ENCODE measurements around the gene SHISAL1.
"Not testable (repeated sequence)": the region's sequence is repeated elsewhere in the genome, so short reads cannot be mapped to it uniquely, and the experiment has no call there.

Gene SHISAL1

DNA sequence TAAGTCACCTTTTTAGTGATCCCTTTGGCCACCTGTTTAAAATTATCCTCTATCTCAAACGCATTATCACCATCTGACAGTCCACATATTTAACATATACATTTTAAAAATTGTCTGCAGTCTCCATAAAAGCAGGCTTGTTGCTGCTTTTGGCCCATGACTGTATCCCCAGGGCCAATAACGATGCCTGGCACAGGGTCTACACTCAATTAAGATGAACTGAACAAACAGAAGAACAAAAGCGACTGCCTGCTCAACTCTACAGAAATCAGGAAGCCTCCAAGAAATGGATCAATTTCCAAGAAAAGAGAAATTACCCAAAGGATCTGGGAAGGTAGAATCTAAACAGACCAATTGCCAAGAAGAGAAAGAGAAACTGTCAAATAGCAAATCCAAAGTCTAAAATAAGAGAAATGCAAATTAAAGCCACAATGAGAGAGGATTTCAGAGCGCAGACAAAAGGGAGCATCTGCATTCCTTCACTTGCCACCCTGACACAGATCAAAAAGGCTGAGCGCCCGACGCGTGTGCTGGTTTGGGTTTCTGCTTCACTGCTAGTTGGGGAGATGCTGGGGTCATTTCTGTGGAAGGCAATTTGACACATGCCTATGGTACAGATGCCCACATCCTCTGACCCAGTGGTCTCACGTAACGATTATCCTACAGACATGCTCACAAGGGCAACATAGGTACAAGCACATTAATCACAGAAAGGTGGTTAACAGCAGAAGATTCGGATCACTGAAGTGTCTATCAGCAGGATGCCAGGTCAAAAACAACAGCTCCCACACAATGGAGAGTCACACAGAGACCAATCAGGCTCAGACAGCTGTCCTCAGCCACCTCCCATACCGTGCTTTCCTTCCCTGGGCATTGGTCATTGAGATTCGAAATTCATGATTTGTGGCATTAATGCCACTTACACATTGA lies 55.9 kb downstream of the SHISAL1 start:
- no peak for DNase-seq

DNA sequence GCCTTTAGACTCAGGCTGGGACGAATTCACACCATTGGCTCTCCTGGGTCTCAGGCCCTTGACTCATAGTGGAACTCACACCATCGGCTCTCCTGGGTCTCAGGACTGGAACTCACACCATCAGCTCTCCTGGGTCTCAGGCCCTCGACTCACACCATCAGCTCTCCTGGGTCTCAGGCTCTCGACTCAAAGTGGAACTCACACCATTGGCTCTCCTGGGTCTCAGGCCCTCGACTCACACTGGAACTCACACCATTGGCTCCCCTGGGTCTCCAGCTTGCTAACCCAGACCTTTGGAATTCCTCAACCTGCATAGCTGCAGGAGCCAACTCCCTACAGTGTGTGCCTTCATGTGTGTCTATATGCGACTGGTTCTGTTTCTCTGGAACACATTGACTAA lies 56.7 kb downstream of the SHISAL1 start:
- no peak for DNase-seq

DNA sequence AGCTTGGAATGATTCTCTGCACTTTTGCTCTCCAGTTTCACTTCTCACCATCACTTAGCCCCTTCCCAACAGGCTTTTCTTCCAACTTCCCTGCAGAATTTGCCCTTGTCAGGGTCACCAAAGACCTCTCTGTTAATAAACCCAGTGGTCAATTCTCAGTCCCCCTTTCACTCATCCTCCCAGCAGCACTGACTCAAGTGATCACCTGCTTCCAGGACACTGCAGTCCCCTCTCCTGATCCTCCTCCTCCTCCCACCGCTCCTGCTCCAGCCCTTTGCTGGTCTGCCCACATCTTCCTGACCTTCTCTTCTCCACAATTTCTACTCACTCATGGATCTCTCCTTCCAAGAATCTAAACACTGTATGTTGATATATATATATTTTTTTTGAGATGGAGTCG lies 57.9 kb downstream of the SHISAL1 start:
- DNase-seq: no peak

DNA sequence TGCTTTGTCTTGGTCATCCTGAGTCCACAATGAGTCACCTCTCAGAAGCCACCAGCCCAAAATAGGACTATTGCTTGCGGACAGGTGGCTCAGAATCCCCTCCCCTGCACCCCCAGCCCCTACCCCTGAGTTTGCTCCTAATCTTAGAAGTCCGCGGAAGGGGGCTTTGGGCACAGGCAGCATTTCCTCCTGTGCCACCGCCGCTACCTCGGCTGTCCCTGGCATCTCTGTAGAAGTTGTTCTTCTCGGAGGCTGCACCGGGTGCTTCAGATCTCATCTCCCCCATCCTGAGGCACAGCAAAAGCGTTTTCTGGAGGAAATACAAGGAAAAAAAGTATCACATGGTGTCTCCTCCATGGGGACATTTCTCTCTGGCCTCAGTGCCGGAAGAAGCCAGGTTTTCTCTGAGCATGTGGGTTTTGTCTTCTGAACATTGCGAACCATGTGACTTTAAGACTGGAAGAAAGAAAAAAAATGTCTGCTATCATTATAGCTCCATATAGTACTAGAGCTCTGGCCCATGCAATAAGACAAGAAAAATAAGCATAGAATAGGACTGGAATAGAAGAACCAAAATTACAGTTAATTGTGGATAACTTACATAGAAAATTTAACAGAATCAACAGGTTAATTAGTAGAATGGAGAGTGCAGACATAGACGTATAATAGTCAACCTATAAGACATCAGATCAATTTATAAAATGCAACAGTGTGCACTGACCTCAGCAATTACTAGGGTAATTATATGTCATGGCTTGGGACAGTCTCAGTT lies 63.2 kb downstream of the SHISAL1 start:
- no peak for DNase-seq

DNA sequence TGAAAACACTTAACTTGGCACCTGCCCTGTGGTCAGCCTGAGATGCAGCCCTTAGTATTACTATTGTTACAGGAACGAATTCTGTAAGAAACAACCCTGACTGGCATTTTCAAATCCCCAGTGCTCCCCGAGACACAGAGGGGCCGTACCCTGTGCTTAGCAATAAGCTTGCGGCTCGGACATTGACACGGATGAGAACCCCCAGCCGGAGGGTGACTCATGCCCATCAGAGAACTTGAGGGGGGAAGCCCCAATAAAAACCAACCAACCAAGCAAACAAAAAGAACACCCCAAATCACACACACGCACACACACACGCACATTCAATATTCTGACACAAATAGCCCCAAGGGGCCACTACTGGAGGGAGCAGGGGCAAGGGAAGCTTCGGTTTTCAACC lies 63.8 kb downstream of the SHISAL1 start:
- no peak for DNase-seq

DNA sequence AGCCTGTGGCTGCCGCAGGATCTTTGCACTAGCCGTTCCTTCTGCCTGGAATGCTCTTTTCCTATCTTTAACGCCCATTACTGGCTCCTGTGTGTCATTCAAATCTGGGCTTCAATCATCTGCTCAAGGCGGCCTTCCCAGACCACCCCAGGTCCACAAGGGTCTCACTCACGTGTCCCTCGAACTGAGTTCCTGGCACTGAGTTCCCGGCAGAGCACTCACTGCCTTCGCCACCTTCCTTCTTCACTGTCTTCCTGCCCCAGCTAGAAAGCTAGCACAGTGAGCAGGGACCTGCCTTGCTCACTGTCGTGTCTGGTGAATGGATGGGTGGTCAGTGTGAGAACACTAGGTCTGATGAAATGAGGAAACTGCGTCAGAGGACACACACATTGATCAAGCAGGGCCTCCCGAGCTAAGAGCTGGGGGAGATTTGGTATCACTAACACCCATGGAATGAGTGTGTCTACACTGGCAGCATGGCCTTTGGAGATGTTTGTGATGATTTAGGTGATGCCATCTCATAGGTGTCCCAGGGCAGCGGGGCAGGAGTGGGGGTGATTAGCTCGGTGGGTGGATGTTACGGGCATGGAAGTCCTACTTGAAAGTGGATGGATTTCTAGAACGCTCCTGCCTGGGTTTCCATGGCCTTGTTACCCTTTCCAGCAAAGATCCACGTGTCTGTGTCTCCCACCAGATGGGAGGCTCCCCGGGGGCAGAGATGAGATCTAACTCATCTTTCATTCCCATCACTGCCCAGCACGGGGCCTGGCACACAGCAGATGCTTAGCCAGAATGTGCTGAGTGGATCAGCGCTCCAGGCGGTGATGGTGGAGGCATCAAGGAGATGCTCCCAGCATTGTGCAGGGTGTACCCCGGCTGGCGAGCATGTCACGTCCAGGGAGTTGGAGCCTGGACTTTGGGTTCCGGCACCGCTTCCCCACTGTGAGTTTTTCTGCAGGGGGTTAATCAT lies 64.5 kb downstream of the SHISAL1 start:
- DNase-seq: no peak

DNA sequence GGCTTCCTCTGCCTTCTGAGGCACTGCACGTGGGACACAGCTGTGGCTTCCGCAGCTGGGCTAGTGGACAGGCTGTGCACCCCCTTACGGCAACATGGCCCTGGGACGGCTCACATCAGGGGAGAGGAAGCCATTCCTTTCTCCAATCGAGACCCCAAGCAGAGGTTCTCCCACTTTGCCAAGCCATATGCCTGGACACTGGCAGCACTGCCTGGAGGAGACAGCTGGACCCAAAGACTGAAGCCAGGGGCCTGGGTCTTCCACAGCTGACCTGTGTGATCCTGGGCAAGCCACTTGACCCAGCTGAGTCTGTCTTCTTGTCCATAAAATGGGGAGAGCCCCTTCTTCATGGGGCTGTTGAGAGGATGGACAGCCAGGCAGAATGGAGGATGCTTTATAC lies 65.4 kb downstream of the SHISAL1 start:
- no peak for DNase-seq

DNA sequence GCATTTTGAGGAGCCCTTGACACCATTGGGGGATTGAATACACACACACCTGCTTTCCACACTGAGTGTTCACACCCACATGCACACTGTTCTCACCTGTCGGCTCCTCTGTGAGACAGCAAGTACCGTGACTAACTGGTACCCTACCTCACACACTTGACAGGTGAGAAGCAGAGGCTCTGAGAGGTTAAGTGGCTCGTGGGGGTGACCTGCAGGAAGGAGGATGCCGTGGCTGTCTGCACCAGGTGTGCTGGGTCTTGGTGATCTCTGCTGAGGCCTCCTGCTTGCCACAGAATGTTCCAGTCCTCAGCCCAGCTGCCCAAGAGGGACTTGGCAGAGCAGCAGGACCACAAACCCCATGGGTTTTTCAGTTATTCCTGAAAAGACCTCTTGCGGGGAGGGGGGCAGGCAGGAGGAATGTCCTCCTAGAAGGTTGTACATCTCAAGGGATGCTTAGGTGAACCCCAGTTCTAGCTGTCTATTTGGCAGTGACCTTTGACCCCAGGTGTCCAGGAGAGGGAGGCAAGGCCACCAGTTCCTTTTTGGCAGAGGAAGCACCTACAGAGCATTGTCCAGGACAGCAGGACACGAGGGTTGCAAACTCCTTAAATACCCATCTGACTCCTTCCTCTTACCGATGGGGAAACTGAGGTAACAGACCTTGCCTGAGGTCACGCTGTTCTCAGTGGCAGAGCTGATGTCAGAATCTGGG lies 66.0 kb downstream of the SHISAL1 start:
- no peak for DNase-seq

DNA sequence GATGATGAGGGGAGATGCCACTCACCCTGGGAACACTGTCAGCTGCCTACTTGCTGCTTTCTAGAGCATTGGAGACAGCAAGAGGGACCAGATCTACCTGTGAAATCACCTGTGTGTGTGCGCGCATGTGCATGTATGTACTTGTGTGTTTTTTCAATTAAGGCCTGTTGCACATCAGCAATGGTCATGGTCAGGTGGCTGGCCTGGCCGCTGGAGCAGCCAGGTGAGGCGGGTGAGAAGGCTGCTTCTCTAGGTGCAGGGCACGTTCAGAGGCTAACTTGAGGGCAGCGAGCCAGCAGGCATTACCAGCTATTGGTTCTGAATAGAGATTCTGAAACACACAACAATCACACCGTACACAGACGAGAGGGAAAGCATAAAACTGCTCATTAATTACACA lies 66.9 kb downstream of the SHISAL1 start:
- DNase-seq: no peak

DNA sequence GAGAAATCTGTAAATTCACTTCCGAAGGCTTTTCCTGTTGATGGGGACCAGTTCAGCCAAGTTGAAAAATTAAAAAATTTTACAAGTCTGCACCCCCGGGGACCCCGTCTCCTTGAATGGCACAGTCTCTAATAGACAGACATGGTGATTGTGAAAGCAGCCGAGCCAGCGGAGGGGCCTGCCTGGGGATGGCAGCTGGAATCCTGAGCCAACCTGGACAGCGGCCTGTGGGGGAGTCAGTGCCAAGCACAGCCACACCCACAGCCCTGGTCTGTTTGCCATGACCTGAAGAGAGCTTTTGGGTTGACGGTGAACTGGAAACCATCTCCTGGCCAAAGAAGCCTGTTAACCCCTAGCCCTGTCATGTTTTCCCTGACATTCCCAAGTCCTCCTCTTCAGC lies 67.3 kb downstream of the SHISAL1 start:
- DNase-seq: no peak

DNA sequence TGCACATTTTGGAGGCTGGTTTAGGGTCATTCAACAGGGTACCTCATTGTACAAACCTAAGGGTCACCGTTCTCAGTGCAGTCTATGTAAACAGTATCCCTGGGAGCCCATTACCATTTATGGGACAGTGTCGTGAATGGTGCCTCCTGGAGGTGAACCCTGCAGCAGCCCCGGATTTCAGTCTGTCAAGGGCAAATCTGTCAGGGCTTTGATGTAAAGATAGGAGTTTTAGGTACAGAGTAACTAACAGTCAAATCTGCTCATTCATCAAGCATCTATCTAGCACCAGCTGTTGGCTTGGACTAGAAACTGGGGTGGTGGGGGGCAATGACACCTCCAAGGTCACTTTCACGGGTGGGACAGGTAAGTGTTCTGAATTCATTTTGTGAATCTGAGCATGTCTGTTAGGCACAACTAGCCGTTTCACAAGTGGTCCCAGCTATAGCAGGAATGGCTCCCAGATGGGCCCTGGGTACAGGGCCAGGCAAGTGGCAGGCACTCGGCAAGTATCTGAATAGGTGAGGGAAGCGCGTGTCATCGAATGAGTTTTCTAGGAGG lies 68.4 kb downstream of the SHISAL1 start:
- DNase-seq: no peak

DNA sequence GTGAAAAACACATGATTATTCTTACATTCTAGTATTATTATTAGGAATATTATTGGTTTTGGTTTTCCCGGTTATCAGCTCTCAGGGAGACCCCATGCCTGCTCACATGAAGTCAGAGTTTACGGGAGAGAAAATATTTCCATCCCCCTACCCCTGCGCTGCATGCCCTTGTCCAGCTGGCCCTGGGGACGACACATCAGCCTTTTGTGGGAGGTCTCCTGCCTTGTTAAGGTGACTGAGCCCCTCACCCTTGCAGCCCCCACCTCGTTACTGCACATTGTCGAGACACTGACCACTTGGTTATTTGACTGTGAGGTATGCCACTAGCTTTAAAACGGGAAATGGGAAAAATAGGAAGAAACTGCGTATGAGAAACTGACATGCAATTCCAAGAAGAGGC lies 69.0 kb downstream of the SHISAL1 start:
- DNase-seq: no peak

DNA sequence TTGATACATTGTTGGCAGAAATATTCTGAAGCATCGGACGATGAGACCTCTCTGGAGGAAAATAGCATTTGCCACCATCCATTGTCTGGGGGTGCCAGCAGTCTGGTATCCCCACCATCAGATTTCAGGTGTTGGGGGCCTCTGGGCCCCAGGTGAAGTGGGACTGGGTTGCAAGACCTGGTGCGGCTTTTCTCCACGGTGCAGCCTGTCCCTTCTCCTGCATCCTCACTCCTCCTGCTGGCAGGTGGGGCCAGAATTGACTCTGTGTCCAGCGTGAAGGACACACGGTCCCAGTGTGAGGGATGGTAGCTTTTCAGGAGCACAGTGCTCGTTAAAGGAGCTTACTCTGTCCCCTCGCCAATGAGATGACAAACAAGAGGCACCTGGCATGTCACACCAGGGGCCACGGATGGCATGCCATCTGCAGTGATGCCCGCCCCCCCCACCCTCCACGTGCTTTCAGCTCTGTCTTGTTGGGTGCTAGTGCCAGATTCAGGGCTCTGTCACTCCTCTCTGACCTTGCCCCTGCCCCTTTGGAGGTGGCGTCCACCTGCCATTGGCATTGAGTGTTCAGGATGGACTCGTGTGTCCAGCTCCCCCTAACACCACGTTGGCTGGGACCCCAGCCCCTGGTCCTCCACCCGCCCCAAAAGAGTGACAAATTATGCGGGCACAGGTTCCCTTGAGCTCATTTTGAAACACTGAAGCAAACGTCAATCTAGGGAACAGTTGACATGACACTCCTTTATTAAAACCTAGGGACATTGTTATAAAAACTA lies 69.6 kb downstream of the SHISAL1 start:
- no peak for DNase-seq

DNA sequence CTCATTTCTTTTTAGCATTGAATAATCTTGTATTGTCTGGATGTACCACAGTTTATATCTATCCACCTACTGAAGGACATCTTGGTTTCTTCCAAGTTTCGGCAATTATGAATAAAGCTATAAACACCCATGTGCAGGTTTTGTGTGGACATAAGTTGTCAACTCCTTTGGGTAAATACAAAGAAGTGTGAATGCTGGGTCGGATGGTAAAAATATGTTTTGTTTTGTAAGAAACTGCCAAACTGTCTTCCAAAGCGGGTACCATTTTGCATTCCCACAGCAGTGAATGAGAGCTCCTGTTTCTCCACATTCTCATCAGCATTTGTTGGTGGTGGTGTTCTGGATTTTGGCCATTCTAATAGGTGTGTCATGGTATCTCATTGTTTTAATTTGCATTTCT lies 71.6 kb downstream of the SHISAL1 start:
- not testable (repeated sequence) for DNase-seq

DNA sequence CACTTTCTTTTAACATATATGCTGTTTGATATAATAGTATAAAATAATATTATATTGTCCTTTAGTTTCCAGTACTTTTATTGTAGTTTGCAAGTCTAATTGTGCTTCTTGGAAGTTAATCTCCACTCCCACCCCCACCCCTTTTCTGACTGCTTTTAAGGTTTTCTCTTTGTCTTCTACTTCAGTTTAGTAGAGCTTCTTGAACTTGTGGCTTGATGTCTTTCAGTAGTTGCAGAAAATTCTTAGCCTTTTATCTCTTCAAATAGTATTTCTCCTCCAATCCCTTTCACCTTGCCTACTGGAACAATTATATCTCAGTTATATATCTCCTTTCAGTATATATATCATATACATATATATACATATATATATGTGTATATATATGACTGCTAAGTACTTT lies 75.5 kb downstream of the SHISAL1 start:
- no peak for DNase-seq

DNA sequence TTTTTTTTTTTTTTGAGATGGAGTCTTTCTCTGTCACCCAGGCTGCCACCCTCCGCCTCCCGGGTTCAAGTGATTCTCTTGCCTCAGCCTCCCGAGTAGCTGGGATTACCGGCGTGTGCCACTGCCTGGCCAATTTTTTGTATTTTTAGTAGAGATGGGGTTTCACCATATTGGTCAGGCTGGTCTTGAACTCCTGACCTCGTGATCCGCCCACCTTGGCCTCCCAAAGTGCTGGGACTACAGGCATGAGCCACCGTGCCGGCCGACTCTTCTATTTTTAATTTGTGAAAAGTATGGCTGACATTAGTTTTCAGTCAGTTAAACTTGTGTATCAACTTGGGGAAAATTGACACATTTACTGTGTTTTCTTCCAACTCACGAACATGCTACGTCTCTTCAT lies 78.4 kb downstream of the SHISAL1 start:
- DNase-seq: not testable (repeated sequence)

DNA sequence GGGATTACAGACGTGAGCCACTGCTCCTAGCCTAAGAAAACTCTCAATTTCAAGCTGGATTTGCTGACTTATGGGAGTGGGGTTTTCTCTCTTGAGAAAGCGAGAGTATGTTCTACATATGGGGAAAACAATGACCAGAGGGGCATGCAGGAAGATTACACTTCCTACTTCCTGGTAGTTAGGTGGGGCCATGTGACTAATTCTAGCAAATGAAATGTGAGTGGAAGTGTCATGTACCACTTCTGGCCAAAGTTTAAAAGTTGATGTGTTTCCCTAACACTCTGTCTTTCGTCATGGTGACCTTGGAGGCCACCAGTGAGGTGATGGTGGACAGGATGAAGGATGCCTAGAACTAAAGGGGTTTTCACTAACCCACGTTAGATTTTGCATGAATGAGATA lies 81.5 kb downstream of the SHISAL1 start:
- DNase-seq: no peak

DNA sequence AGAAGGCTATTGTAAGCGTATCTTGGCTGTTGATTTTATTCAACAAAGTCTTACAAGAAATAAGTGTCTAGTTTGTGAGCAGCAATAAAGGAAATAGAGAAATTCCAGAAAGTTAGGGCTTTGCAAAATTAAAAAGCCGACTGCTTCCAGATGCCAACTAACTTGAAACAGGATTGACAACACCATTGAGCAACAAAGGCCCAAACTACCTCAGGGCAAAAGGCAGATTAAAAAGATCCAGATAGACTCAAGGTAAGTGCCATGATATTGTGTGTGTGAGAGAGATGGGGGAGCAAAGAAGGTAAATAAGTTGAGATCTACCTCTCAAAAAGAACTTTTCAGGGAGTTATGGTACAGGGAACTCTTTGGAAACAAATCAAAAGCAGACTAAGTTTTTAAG lies 82.9 kb downstream of the SHISAL1 start:
- DNase-seq: no peak

DNA sequence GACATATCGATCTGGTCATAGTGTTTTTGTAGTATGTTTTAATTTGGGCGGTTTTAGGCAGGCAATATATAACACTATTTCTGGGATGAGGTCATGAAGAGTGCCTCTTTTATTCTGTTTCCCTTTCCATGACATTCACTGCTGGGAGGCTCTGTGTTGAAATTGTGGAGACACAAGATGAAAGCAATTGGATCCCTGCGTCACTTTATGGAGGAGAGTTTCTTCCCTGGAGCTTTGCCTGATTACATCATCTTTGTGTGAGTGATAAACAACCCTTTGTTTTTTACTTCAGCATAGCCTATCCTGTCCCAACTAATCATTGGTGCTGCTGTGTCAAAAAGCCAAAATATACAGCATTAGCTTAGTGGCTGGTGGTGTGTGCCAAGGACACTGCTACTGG lies 83.4 kb downstream of the SHISAL1 start:
- no peak for DNase-seq

DNA sequence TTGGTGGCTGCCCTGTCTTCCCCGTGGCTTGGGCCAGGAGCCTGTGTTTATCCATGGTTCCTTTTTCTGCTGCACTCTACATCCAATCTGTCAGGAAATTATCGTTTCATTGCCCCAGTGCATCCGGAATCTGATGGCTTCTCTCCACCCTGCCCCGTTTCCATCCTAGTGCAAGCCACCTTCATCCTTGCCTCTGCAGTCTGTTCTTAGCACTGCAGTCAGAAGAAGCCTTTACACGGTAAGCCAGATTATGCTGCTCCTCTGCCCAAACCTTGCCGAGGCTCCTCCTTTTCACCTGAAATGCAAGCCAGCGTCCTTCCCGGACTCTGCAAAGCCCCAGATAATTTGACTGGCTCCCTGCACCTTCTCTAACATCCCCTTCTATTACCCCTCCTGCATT lies 86.9 kb downstream of the SHISAL1 start:
- DNase-seq: no peak

DNA sequence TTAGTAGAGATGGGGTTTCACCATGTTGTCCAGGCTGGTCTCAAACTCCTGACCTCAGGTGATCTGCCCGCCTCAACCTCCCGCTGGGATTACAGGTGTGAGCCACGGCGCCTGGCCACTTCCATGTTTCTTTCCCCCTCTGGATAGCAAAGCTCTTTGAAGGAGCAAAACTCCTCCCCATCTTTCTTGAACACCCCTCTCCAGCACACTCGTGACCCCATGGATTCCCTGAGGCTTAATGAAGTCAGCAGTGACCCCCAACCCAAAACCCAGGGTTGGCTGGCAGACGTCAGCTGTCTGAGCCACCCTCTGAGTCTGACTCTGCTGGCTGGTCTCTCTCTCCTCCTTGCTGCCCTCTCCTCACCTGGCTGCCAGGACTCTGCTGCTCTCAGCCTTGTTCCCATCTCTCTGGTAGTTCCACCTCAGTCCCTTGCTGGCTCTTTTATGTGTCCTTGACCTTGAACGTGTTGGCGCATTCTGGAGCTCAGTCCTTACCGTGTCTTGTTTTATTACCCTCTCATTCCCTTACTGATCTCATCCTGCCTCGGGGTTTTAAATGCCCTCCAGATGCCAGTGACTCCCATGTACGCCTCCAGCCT lies 87.6 kb downstream of the SHISAL1 start:
- DNase-seq: no peak

Measured in NCI-H1436 (cell line).